GM12864 (cell line): ENCODE data around the gene TECR.

Experiments used
- DNase-seq: peaks from one replicate; pipeline ENCODE4 v3.0.0-alpha.2; 2011; ENCODE audit warnings: low read depth
- H3K4me3 ChIP-seq: 2 replicates; pipeline ENCODE4 v1.5.1; 2011; ENCODE audit warnings: mild to moderate bottlenecking, low read depth, low read length, control low read depth
- TF ChIP-seq, protein P1 (sequence below): IDR thresholded peaks from 2 replicates; pipeline ENCODE4 v1.5.1; 2011; ENCODE audit warnings: low read depth, mild to moderate bottlenecking, moderate library complexity, low read length, control low read depth, inconsistent platforms; ENCODE audit errors: missing control alignments

The TECR gene

GRCh38 chr19:14516746-14517438 is 12.5 kb upstream of the TECR start:
- DNase-seq, result no peak
- peak overlapping the region; percentile 88 for H3K4me3 ChIP-seq
- TF ChIP-seq, protein P1, sequence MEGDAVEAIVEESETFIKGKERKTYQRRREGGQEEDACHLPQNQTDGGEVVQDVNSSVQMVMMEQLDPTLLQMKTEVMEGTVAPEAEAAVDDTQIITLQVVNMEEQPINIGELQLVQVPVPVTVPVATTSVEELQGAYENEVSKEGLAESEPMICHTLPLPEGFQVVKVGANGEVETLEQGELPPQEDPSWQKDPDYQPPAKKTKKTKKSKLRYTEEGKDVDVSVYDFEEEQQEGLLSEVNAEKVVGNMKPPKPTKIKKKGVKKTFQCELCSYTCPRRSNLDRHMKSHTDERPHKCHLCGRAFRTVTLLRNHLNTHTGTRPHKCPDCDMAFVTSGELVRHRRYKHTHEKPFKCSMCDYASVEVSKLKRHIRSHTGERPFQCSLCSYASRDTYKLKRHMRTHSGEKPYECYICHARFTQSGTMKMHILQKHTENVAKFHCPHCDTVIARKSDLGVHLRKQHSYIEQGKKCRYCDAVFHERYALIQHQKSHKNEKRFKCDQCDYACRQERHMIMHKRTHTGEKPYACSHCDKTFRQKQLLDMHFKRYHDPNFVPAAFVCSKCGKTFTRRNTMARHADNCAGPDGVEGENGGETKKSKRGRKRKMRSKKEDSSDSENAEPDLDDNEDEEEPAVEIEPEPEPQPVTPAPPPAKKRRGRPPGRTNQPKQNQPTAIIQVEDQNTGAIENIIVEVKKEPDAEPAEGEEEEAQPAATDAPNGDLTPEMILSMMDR, result no peak

DNA sequence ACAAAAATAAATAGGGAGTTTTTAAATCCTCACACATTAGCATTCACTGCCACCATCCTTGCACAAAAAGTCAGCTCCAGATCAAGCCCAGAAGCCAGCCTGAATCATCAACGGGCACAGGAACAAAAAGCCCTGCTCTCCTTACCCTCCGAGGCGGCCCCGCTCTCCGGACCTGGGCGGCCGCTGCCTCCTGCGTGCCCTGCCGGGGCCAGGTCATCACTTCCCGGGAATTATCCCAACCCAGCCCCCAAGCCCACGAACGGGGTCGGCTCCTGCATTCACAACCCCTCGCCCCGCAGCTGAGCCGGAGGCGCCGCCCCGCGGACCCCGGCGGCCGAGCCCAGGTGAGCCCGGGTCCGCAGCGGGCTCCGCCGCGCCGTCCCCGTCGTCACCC is 12.0 kb upstream of the TECR start:
- TF ChIP-seq, protein P1, result no peak
- peak overlapping the region; percentile 88 for H3K4me3 ChIP-seq
- DNase-seq, result no peak

DNA sequence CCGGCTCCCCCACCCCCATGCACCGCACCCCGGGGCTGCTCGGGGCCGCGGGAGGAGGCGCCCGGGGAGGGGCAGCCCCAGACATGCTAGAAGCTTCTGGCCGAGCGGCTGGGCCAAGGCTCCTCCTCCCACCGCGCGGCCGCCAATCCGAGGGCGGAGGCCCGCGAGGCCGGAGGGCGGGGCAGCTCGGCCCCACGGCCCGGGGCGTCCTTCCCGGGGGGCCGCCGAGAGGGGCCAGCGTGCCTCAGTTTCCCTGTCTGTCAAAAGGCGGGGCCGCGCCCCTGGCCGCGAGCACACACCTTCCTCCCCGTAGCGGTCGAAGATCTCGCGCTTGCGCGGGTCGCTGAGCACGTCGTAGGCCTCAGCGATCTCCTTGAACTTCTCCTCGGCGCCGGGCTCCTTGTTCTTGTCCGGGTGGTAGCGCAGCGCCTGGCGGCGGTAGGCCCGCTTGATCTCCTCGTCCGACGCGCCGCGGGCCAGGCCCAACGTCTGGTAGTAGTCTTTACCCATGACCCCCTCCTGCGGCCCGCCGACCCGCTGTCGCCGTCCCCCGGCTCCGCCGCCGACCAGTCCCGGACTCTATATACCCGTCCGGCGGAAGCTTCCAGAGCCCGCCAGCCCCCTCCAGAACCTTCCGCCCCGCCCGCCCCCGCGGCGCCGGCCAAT is 11.4 kb upstream of the TECR start, which contains the start of gene DNAJB1:
Gene DNAJB1 (minus strand): TSS at position 558 of the 666 bp plus-strand sequence. CDS start 48 bp downstream, at position 510.
- TF ChIP-seq, protein P1, result no peak
- H3K4me3 ChIP-seq, result peak within 1 kb of the TSS; percentile 88
- DNase-seq, result no peak

DNA sequence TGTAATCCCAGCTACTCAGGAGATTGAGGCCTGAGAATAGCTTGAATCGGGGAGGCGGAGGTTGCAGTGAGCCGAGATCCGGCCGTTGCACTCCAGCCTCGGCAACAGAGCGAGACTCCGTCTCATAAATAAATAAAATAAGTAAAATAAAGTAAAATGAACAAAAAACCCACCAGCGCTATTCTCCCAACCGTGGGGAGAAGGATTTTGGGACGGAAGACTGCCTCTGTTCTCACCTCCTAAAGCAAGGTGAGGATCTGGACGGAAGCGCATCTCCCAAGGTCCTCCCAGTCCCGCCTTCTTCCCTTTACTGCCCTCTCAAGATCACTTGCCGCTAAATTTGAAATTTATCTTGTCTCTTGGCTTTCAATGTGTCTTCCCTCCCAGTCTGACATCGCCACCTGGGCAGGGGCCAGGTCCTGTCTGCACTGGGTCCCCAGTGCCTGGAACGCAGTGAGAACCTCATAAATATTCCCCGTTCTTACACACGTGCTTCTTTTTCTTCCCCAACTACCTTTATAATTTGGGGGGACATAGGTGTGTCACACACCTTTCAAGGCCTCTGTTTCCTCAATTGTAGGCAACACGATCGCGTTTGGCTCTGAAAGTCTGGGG is 10.0 kb upstream of the TECR start:
- TF ChIP-seq, protein P1, result no peak
- no peak overlapping the region for H3K4me3 ChIP-seq
- DNase-seq, result no peak

DNA sequence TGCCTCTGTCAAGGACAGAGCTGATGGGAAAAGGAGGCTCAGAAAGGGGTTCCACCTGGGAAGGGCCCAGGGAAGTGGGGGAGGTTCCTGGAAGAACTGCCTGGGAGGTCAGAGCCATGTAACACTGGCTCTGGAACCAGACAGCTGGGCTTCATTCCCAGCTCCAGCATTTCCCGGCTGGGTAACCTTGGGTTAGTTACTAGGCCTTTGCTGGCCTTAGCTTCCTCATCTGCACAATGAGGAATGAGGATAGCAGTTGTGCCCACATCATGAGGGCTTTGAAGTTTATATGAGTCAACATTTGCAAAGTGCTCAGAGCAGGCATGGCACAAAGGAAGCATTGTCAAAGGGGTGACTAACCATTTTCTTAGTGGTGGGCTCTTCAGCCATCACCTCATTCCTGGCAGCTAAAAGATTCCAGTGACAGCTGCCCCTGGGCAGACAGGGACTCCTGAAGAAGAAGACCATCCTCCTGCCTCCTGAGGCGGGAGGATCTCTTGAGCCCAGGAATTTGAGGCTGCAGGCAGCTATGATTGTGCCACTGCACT is 9.5 kb upstream of the TECR start:
- DNase-seq, result no peak
- TF ChIP-seq, protein P1, result no peak
- H3K4me3 ChIP-seq, result no peak overlapping the region

DNA sequence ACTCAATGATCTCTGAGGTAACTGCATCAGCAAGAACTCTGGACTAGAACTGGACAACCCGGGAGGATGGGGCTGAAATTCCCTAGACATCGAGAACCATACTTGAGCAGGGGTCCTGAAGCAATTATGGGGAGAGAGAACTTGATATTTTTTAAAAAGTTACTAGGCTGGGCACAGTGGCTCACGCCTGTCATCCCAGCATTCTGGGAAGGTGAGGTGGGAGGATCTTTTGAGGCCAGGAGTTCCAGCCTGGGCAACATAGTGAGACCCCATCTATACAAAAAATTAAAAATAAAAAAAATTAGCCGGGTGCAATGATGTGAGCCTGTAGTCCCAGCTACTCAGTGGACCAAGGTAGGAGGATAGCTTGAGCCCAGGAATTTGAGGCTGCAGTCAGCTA is 8.9 kb upstream of the TECR start:
- no peak overlapping the region for H3K4me3 ChIP-seq
- DNase-seq, result no peak
- TF ChIP-seq, protein P1, result no peak
